Left lobe of liver (tissue), 2 donors: ENCODE results near the gene PLPPR3. TPM values are rescaled to one million over a fixed set of nuclear protein-coding genes. Genes with fewer than 3 reads are reported as not detected.
A peak's percentile ranks its signal among the peaks of the same experiment; 100 is the strongest.
"Not testable (repeated sequence)": the region's sequence is repeated elsewhere in the genome, so short reads cannot be mapped to it uniquely, and the experiment has no call there.

ENCODE experiments used
- ATAC-seq: fragments of 200-7000 bp; cut with Tn5 transposase; one replicate; pipeline ENCODE4 v1.9.1; 2020; ENCODE audit warnings: mild to moderate bottlenecking, moderate library complexity
- DNase-seq: peaks from one replicate; pipeline ENCODE4 v3.0.0-alpha.2; 2020; ENCODE audit warnings: low spot score
- total RNA-seq: library from RNA; stranded (reverse); gene quantifications from one replicate; pipeline ENCODE4 v1.2.1, GENCODE V29; 2021
- donor health status: DM: no; HTN: no; CAD: no; lungs with moderate emphysema.
- donor health status: DM: no; HTN: yes; CAD: no.

PLPPR3 gene
- total RNA-seq, 1 donor from 2014 or later: not detected

- ATAC-seq: peak; percentile 67
Measured at GRCh38 chr19:831407-832369, 9.9 kb upstream of the PLPPR3 start.

DNA sequence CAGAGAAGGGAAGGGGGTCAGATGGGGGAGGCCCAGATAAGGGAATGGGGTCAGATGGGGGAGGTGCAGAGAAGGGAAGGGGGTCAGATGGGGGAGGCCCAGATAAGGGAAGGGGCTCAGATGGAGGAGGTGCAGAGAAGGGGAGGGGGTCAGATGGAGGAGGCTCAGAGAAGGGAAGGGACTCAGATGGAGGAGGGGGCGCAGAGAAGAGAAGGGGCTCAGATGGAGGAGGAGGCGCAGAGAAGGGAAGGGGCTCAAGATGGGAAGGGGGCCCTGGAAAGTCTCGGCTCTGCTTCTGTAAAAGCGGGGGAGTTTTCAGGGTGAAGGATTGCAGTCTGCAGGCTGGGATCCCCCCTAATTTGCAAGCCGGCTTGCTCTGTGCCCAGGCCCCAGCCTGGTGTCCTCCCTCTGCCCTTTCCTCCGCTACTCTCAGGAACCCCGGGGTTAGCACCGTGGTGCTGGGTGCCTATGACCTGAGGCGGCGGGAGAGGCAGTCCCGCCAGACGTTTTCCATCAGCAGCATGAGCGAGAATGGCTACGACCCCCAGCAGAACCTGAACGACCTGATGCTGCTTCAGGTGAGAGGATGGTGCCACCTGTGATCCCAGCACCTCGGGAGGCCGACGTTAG, 7.5 kb upstream of the PLPPR3 start:
- no peak for DNase-seq

More at GRCh38 chr19:831407-832369, 9.9 kb upstream of the PLPPR3 start:
- no peak for DNase-seq

GRCh38 chr19:827710-828321, 6.1 kb upstream of the PLPPR3 start, which contains the start of gene AZU1:
Gene AZU1 (plus strand): TSS chr19:827837. CDS start chr19:827847, 10 bp downstream.
- no peak for DNase-seq
- ATAC-seq: peak; percentile 34

More for the DNA sequence above, 7.5 kb upstream of the PLPPR3 start:
- ATAC-seq: no peak

DNA sequence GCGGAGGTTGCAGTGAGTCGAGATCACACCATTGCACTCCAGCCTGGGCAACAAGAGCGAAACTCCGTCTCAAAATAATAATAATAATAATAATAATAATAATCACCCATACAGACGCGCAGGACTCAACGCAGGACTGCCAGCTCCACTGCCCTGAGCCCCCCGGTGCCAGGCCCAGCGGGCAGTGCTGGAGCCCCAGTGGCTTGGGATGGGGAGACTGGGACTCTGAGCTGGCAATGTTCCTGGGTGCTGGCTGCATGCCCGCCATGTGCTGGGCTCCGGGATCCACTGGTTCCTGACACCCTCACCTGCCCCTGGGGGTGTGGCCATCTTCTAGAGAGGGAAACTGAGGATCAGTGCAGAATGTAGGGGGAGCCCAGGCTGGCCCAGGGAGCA, 5.6 kb upstream of the PLPPR3 start:
- DNase-seq: no peak
- ATAC-seq: no peak

DNA sequence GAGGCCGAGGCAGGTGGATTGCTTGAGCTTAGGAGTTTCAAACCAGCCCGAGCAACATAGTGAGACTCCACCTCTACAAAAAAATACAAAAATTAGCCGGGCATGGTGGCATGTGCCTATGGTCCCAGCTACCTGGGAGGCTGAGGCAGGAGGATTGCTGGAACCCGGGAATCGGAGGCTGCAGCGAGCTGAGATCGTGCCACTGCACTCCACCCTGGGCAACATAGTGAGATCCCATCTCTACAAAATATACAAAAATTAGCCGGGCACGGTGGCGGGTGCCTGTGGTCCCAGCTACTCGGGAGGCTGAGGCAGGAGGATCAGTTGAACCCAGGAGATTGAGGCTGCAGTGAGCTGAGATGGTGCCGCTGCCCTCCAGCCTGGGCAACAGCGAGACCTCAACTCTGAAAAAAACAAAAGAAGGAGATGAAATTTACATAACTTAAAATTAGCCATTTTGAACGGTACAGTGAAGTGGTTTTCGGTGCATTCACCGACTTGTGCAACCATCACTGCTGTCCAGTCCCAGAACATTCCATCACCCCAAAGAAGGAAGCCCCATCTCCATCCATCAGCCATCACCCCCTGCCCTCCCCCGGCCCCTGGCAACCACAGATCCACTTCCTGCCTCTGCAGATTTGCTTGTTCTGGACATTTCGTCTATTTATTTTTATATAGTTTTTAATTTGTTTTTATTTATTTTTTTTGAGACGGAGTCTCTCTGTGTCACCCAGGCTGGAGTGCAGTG, 4.3 kb upstream of the PLPPR3 start:
- ATAC-seq (no peak), DNase-seq (no peak)

GRCh38 chr19:824885-825284, 3.1 kb upstream of the PLPPR3 start:
- DNase-seq (no peak), ATAC-seq (no peak)

- DNase-seq: no peak
- ATAC-seq: peak; percentile 34
Measured at GRCh38 chr19:823565-824121, 1.9 kb upstream of the PLPPR3 start.

DNA sequence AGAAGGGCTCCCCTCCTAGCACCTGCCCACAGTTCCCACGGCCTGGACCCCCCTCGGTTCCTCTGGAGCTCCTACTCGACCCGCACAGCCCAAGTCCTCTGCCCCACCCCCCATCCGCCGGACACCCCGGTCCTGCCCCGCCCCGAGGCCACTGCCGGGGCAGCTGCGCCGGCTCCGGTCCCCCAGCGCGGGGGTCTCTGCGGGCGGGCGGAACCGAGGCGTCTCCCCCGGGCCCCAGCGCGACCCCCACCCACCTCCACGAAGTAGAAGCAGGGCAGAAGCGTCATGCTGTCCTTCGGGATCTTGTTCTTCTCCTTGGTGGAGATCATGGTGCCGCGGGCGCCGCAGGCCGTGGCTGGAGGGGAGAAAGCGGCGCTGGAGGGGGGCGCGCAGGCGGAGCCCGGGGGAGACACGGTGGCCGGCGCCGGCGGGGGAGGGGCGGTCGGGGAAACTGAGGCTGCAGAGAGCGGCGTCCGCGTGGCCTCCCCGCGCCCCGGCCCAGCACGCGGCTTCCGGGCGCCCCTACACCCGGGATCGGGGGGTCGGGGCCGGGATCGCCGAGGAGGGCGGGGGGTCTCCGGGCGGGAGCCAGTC, 427 bp downstream of the PLPPR3 start:
- DNase-seq: no peak
- no peak for ATAC-seq

DNA sequence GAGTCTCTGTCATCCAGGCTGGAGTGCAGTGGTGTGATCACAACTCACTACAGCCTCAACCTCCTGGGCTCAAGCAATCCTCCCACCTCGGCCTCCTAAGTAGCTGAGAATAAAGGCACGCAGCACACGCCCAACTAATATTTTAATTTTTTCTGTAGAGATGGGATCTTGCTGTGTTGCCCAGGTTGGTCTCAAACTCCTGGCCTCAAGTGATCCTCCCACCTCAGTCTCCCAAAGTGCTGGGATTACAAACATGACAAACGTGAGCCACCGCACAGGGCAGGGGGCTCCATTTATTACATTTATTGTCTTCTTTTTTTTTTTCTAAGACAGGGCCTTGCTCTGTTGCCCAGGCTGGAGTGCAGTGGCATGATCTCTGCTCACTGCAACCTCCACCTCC, 1.5 kb downstream of the PLPPR3 start:
- not testable (repeated sequence) for ATAC-seq

GRCh38 chr19:816500-816857, 5.3 kb downstream of the PLPPR3 start:
- ATAC-seq (no peak), DNase-seq (no peak)

More for the DNA sequence above, 1.5 kb downstream of the PLPPR3 start:
- DNase-seq: not testable (repeated sequence)

DNA sequence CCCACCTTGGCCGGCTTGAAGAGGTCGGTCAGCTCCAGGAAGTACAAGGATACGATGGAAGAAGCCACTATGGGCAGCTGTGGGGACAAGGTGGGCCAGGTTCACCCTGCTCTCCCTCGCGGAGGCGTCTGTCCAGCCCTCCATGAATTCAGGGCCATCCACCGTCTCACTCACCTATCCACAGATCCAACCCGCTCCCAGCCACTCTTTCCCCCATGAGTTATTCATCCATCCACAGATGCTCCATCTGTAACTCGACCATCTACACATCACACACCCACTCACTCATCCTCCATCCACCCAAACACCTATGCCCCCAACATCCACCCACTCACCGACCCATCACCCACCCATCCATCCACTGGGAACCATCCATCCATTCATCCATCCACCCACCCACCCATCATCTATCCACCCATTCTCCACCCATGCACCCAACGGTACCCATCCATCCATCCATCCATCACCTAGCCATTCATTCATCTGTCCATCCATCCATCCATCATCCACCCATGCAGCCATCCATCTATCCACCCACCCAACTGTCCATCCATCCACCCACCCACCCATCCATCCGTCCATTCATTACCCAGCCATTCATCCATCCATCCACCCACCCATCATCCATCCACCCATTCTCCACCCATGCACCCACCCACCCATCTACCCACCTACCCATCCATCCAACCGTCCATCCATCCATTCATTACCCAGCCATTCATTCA, 5.8 kb downstream of the PLPPR3 start:
- DNase-seq (no peak), ATAC-seq (peak; percentile 5)

DNA sequence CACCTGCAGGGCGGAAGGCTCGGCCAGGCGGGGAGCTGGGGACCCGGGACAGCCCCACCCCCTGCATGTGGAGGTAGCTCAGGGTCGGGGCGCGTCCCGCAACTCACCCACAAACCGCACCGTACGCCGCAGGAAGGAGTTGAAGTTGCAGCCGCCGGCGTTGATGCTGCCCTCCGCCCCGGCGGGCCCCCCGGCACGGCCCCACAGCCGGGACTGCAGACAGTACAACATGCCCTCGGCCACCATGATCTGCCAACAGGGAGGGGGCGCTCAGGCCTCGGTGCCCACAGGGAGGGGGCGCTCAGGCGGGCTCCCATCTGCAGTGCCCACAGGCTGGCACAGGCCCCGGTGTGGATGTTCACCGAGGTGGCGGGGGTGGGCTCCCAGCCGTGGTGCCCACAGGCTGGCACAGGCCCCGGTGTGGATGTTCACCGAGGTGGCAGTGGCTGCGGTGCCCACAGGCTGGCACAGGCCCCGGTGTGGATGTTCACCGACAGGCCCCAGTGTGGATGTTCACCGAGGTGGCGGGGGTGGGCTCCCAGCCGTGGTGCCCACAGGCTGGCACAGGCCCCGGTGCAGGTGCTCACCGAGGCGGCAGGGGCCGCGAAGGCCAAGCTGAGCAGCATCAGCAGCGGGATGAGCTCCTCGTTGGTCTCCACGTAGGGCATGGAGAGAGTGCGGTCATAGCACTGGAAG, 6.5 kb downstream of the PLPPR3 start:
- ATAC-seq (peak; percentile 3), DNase-seq (no peak)

DNA sequence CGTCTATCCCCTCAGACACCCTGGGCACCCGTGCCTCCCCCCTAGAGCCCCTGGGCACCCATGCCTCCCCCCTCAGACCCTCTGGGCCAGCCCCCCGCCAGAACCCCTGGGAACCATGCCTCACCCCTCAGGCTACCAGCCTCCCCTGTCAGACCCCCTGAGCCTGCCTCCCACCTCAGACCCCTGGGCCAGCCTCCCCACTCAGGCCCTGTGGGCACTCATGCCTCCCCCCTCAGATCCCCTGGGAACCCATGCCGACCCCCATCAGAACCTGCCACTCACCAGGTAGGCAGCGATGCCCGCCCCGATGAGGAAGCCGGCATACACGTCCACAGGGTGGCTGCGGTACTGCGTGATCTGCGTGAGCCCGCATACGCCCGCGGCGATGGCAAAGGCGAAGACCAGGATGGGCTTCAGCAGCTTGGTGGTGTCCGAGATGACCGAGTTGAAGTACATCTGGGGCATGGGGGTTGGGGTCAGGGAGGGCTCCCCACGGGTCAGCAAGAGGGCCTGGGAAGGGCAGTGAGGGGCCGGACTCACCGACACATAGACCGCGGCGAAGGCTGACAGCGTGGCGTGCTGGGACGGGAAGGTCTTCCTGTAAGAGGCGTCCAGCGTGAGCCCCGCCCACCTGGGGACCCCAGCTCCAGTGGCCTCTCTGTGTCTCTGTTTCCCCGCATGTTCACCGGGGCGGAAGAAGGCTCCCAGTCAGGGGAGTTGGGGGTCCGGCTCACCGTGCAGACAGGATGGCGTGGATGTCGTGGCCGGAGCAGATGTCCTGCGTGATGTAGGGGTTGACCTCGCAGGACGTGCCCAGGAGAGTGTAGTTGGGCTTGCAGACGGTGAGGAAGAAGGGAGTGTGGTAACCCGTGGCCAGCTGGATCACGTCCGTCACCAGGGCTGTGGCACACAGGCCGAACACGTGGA, 7.3 kb downstream of the PLPPR3 start:
- ATAC-seq (peak; percentile 32), DNase-seq (no peak)

- no peak for DNase-seq
- ATAC-seq: peak; percentile 14
Measured at GRCh38 chr19:813219-814151, 8.3 kb downstream of the PLPPR3 start.

- no peak for ATAC-seq
- DNase-seq: no peak
Measured at GRCh38 chr19:812747-813218, 9.0 kb downstream of the PLPPR3 start.

DNA sequence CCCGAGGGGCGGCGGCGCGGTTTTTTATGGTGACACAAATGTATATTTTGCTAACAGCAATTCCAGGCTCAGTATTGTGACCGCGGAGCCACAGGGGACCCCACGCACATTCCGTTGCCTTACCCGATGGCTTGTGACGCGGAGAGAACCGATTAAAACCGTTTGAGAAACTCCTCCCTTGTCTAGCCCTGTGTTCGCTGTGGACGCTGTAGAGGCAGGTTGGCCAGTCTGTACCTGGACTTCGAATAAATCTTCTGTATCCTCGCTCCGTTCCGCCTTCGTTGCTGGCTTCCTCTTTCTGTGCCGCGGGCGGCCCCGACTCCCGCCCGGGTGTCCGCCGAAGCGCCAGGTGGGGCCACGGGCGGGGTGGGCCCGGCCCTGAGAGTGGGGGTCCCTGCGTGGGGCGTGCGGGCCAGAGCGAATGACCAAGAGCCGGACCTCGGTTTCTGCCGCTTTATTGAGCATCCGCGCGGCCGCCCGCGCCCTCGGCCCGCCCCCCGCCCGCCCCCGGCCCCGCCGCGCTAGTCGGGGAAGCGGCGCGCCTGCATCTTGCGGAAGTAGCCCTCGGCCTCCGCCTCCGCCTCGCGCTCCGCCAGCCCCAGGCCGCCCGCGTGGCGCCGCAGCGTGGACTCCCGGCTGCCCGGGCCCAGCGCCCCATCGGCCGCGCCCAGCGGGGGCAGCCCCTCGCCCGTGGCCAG, 9.6 kb downstream of the PLPPR3 start:
- ATAC-seq (no peak), DNase-seq (no peak)
